Medulla oblongata (tissue), 1 donor: ENCODE data around the gene STAM.

Experiments used
- DNase-seq: peaks from one replicate; pipeline ENCODE4 v3.0.0-alpha.2; 2015; ENCODE audit errors: extremely low spot score

Gene STAM

GRCh38 chr10:17730667-17731066 is 86.7 kb downstream of the STAM start:
- no peak for DNase-seq

- DNase-seq: no peak
Measured at GRCh38 chr10:17731331-17732020, 87.5 kb downstream of the STAM start.

GRCh38 chr10:17733620-17734019 is 89.7 kb downstream of the STAM start:
- no peak for DNase-seq

- no peak for DNase-seq
Measured at GRCh38 chr10:17734432-17735080, 90.6 kb downstream of the STAM start.

- no peak for DNase-seq
Measured at GRCh38 chr10:17735166-17735941, 91.4 kb downstream of the STAM start.

- no peak for DNase-seq
Measured at GRCh38 chr10:17736223-17736622, 92.3 kb downstream of the STAM start.

GRCh38 chr10:17737027-17737965 is 93.3 kb downstream of the STAM start:
- peak; percentile 66 for DNase-seq

GRCh38 chr10:17740668-17741067 is 96.7 kb downstream of the STAM start:
- DNase-seq: no peak

- DNase-seq: peak; percentile 49
Measured at GRCh38 chr10:17742918-17743317, 99.0 kb downstream of the STAM start.

- DNase-seq: no peak
Measured at GRCh38 chr10:17743437-17743836, 99.5 kb downstream of the STAM start.

- no peak for DNase-seq
Measured at GRCh38 chr10:17744341-17744861, 100.5 kb downstream of the STAM start.

GRCh38 chr10:17747883-17748550 is 104.1 kb downstream of the STAM start:
- DNase-seq: no peak

- no peak for DNase-seq
Measured at GRCh38 chr10:17749890-17750289, 105.9 kb downstream of the STAM start.

GRCh38 chr10:17751781-17752445 is 108.0 kb downstream of the STAM start, which contains the start of gene TMEM236:
Gene TMEM236 (plus strand): TSS chr10:17752201. CDS start chr10:17752296, 95 bp downstream.
- no peak for DNase-seq

- no peak for DNase-seq
Measured at GRCh38 chr10:17756557-17757217, 112.7 kb downstream of the STAM start.

- no peak for DNase-seq
Measured at GRCh38 chr10:17758200-17758599, 114.2 kb downstream of the STAM start.

- DNase-seq: no peak
Measured at GRCh38 chr10:17758896-17759295, 114.9 kb downstream of the STAM start.

GRCh38 chr10:17764142-17764541 is 120.2 kb downstream of the STAM start:
- DNase-seq: no peak

GRCh38 chr10:17765602-17766001 is 121.7 kb downstream of the STAM start:
- no peak for DNase-seq
